ENCODE results near the gene ADSL. TPM values are rescaled to one million over a fixed set of nuclear protein-coding genes. Genes with fewer than 3 reads are reported as not detected.

The ADSL gene
- total and polyA plus RNA-seq, 9 of the 15 experiments (the other 6 are each of a cell fraction or from before 2014, with no cell fraction given): 112 to 322 (median 146) TPM

GRCh38 chr22:40328546-40329456 lies 17.5 kb upstream of the ADSL start (continued):
- TF ChIP-seq CUX1 (CRISPR knock-in tag; IDR thresholded peaks at IDR 0.05) (no peak), EP300 (IDR thresholded peaks at IDR 0.05; ENCODE audit: low read length) (peak; percentile 95), CC2D1A (IDR thresholded peaks at IDR 0.05) (peak; percentile 94), E2F8 (IDR thresholded peaks at IDR 0.05; ENCODE audit: low read depth, partially characterized antibody) (no peak), MNT (conservative IDR thresholded peaks at IDR 0.05) (peak; percentile 68 to 84; a peak in 3 of 4 replicates), TSC22D4 (tag; IDR thresholded peaks at IDR 0.05) (no peak), ZNF184 (CRISPR knock-in tag; IDR thresholded peaks at IDR 0.05) (no peak), NELFE (IDR thresholded peaks at IDR 0.05; ENCODE audit: insufficient read depth, insufficient read length) (no peak), ILF3 (IDR thresholded peaks at IDR 0.05; ENCODE audit: borderline replicate concordance) (no peak), E4F1 (CRISPR knock-in tag; IDR thresholded peaks at IDR 0.05; ENCODE audit: borderline replicate concordance) (no peak), ZNF232 (CRISPR knock-in tag; IDR thresholded peaks at IDR 0.05) (no peak), NFATC3 (IDR thresholded peaks at IDR 0.05) (no peak), ARID2 (IDR thresholded peaks at IDR 0.05) (no peak), TBL1XR1 (IDR thresholded peaks at IDR 0.05; ENCODE audit: low read length in 2 of 2) (peak; percentile 78 to 87; a peak in 3 of 4 replicates), GABPB1 (CRISPR knock-in tag; IDR thresholded peaks at IDR 0.05) (no peak)

All from K562 (cell line).